ENCODE measurements around the gene GNL3.

- TF ChIP-seq CTCF (IDR thresholded peaks at IDR 0.05) (no peak), POLR2A (IDR thresholded peaks at IDR 0.05) (no peak)
Measured at GRCh38 chr3:52678265-52679198, 7.3 kb upstream of the GNL3 start.

All from esophagus squamous epithelium (tissue), 4 donors.